Measurements from ENCODE around the gene SNRNP70. TPM values are rescaled to one million over a fixed set of nuclear protein-coding genes. Genes with fewer than 3 reads are reported as not detected.

Gene SNRNP70
- total and polyA plus RNA-seq, 2 of the 13 experiments (the other 11 are each of a cell fraction or from before 2014, with no cell fraction given) = 150 to 210 TPM

DNA sequence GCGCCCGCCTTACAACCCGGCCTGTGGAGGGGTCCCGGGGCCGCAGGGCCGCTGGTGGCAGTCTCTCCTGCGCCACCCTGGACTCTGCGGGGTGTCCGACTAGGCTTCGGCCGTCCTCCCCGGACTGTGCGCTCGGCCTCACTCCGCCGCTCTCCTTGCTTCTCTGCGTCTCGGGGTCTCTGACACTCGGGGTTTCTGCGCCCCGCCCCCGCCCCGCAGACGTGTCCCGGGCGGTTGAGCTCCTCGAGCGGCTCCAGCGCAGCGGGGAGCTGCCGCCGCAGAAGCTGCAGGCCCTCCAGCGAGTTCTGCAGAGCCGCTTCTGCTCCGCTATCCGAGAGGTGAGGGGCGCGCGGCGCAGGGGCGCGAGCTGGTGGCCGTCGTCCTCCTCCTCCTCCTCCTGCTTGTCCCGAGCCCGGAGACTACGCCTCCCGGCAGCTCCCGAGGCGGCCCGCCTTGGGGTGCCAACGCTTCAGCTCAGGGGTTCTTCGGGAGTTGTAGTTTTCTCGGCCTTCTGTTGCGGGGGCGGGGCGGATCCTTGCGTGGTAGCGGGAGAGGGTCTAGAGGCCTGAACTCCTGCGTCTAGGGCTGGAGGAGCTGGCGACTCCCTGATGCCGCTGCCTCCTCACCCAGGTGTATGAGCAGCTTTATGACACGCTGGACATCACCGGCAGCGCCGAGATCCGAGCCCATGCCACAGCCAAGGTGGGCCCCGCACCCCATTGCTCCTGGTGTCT is 29.5 kb downstream of the SNRNP70 start (continued):
- TF ChIP-seq, protein P1, sequence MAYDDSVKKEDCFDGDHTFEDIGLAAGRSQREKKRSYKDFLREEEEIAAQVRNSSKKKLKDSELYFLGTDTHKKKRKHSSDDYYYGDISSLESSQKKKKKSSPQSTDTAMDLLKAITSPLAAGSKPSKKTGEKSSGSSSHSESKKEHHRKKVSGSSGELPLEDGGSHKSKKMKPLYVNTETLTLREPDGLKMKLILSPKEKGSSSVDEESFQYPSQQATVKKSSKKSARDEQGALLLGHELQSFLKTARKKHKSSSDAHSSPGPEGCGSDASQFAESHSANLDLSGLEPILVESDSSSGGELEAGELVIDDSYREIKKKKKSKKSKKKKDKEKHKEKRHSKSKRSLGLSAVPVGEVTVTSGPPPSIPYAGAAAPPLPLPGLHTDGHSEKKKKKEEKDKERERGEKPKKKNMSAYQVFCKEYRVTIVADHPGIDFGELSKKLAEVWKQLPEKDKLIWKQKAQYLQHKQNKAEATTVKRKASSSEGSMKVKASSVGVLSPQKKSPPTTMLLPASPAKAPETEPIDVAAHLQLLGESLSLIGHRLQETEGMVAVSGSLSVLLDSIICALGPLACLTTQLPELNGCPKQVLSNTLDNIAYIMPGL (CRISPR knock-in tag; IDR thresholded peaks at IDR 0.05; ENCODE audit: borderline replicate concordance in 1 of 2, low read depth in 1 of 2) = peak; percentile 28 to 40; a peak in 2 of 4 replicates
- TF ChIP-seq FLYWCH1 (CRISPR knock-in tag; IDR thresholded peaks at IDR 0.05) (no peak), CREM (IDR thresholded peaks at IDR 0.05) (peak; percentile 22; the same call in 1 of the 2 replicates), CREM (CRISPR knock-in tag; IDR thresholded peaks at IDR 0.05) (no peak), XBP1 (CRISPR knock-in tag; IDR thresholded peaks at IDR 0.05) (no peak), SP4 (CRISPR knock-in tag; IDR thresholded peaks at IDR 0.05) (no peak), SALL2 (CRISPR knock-in tag; IDR thresholded peaks at IDR 0.05) (no peak), PITX1 (CRISPR knock-in tag; IDR thresholded peaks at IDR 0.05) (peak; percentile 44; the same call in 1 of the 2 replicates), KLF11 (CRISPR knock-in tag; IDR thresholded peaks at IDR 0.05) (0 out of 2 replicates have a peak, but pooled peaks have one; percentile 42), ZNF367 (CRISPR knock-in tag; IDR thresholded peaks at IDR 0.05; ENCODE audit: borderline replicate concordance) (no peak), MTA1 (CRISPR knock-in tag; IDR thresholded peaks at IDR 0.05; ENCODE audit: borderline replicate concordance) (0 out of 2 replicates have a peak, but pooled peaks have one; percentile 29), ARID5B (CRISPR knock-in tag; IDR thresholded peaks at IDR 0.05) (no peak; the same call in 1 of the 2 replicates), MEF2D (CRISPR knock-in tag; IDR thresholded peaks at IDR 0.05) (0 out of 2 replicates have a peak, but pooled peaks have one; percentile 29), SNAI1 (CRISPR knock-in tag; IDR thresholded peaks at IDR 0.05; ENCODE audit: borderline replicate concordance) (no peak), PPARG (CRISPR knock-in tag; conservative IDR thresholded peaks at IDR 0.05) (no peak), FOXO4 (CRISPR knock-in tag; conservative IDR thresholded peaks at IDR 0.05) (0 out of 2 replicates have a peak, but pooled peaks have one; percentile 41), ZNF577 (CRISPR knock-in tag; IDR thresholded peaks at IDR 0.05; ENCODE audit: borderline replicate concordance, low read depth) (no peak), RBFOX2 (IDR thresholded peaks at IDR 0.05; ENCODE audit: low read depth, low read length) (peak; percentile 26)
- TF ChIP-seq, protein P2, sequence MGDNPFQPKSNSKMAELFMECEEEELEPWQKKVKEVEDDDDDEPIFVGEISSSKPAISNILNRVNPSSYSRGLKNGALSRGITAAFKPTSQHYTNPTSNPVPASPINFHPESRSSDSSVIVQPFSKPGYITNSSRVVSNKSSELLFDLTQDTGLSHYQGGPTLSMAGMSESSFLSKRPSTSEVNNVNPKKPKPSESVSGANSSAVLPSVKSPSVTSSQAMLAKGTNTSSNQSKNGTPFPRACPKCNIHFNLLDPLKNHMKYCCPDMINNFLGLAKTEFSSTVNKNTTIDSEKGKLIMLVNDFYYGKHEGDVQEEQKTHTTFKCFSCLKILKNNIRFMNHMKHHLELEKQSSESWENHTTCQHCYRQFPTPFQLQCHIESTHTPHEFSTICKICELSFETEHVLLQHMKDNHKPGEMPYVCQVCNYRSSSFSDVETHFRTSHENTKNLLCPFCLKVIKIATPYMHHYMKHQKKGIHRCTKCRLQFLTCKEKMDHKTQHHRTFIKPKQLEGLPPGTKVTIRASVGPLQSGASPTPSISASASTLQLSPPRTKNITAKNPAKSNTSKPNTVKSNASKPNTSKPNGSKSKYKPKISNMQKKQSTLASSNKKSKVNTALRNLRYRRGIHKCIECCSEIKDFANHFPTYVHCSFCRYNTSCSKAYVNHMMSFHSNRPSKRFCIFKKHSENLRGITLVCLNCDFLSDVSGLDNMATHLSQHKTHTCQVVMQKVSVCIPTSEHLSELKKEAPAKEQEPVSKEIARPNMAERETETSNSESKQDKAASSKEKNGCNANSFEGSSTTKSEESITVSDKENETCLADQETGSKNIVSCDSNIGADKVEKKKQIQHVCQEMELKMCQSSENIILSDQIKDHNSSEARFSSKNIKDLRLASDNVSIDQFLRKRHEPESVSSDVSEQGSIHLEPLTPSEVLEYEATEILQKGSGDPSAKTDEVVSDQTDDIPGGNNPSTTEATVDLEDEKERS (CRISPR knock-in tag; IDR thresholded peaks at IDR 0.05) = peak; percentile 55; the same call in 1 of the 2 replicates
